ENCODE data around the gene PRKG1.

The PRKG1 gene

DNA sequence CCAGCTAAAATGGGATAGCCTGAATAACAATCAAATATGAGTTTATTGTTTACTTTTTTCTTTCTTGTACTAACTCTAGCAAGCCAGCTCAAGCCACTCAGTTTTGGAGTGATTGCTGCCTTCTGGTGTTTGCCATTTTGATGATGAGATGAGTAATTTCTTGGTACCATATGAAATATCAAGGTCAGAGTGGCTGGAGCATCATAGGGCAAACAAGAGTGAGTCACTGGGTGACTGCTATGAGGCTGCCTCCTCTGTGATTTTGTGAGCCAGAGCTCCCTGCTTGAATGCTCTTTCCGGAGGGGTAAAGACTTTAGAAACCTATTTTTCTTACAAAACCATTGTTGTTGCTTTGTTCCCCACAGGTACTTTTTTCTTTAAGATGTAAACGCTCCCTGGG is 295.6 kb downstream of the PRKG1 start:
- Histone ChIP-seq H3K9me3 (ENCODE audit: insufficient read depth, low read length, severe bottlenecking) (no peaks in the 10 kb centered on the region), H4K20me1 (ENCODE audit: insufficient read depth, low read length) (no peaks in the 10 kb centered on the region), H3K4me1 (ENCODE audit: insufficient read depth, low read length) (no peaks in the 10 kb centered on the region), H2AFZ (ENCODE audit: low read depth, low read length) (no peak overlapping the region), H3K79me2 (ENCODE audit: insufficient read depth, low read length) (no peaks in the 10 kb centered on the region), H3K9ac (ENCODE audit: low read depth, low read length) (no peak overlapping the region), H3K4me3 (ENCODE audit: low read depth in 1 of 2, low read length in 2 of 2) (no peak overlapping the region), H3K27me3 (ENCODE audit: insufficient read depth, low read length, poor library complexity) (no peaks in the 10 kb centered on the region), H3K4me2 (ENCODE audit: insufficient read depth, low read length) (no peak overlapping the region), H3K36me3 (ENCODE audit: insufficient read depth, low read length) (no peaks in the 10 kb centered on the region), H3K27ac (ENCODE audit: low read length) (no peak overlapping the region)
- no peak for DNase-seq
- ATAC-seq (ENCODE audit: insufficient read depth, low read depth), result no peak
- no peak for TF ChIP-seq EZH2 (IDR thresholded peaks at IDR 0.05; ENCODE audit: borderline replicate concordance, low read depth, low read length, severe bottlenecking)

DNA sequence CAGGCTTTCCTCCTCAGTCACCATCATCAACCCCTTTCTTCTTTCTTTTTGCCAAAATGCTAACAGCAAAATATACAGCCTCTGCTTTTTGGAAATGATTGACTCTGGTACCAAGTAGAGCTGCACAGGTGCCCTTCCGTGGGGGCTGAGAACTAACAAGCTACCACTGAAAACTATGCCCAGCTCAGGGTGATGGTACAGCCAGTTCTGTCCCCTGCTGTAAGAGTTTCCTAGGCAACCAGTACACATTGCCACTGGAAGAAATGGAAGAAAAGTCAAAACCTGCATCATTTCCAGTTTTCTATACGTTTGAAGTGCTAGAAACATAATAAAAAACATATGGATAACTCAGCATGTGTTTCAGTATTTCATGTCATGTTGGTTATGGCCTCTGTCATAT is 297.5 kb downstream of the PRKG1 start:
- H3K79me2 ChIP-seq (ENCODE audit: insufficient read depth, low read length), result no peaks in the 10 kb centered on the region
- H4K20me1 ChIP-seq (ENCODE audit: insufficient read depth, low read length), result no peaks in the 10 kb centered on the region
- no peaks in the 10 kb centered on the region for H3K9me3 ChIP-seq (ENCODE audit: insufficient read depth, low read length, severe bottlenecking)
- no peak overlapping the region for H2AFZ ChIP-seq (ENCODE audit: low read depth, low read length)
- no peak overlapping the region for H3K27ac ChIP-seq (ENCODE audit: low read length)
- no peak overlapping the region for H3K4me3 ChIP-seq (ENCODE audit: low read depth in 1 of 2, low read length in 2 of 2)
- no peaks in the 10 kb centered on the region for H3K4me1 ChIP-seq (ENCODE audit: insufficient read depth, low read length)
- no peaks in the 10 kb centered on the region for H3K27me3 ChIP-seq (ENCODE audit: insufficient read depth, low read length, poor library complexity)
- TF ChIP-seq, protein P1, sequence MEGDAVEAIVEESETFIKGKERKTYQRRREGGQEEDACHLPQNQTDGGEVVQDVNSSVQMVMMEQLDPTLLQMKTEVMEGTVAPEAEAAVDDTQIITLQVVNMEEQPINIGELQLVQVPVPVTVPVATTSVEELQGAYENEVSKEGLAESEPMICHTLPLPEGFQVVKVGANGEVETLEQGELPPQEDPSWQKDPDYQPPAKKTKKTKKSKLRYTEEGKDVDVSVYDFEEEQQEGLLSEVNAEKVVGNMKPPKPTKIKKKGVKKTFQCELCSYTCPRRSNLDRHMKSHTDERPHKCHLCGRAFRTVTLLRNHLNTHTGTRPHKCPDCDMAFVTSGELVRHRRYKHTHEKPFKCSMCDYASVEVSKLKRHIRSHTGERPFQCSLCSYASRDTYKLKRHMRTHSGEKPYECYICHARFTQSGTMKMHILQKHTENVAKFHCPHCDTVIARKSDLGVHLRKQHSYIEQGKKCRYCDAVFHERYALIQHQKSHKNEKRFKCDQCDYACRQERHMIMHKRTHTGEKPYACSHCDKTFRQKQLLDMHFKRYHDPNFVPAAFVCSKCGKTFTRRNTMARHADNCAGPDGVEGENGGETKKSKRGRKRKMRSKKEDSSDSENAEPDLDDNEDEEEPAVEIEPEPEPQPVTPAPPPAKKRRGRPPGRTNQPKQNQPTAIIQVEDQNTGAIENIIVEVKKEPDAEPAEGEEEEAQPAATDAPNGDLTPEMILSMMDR (IDR thresholded peaks at IDR 0.05; ENCODE audit: borderline replicate concordance, extremely low read depth, low read length, poor library complexity, severe bottlenecking), result no peak
- TF ChIP-seq EZH2 (IDR thresholded peaks at IDR 0.05; ENCODE audit: borderline replicate concordance, low read depth, low read length, severe bottlenecking), result no peak
- no peak for DNase-seq
- H3K4me2 ChIP-seq (ENCODE audit: insufficient read depth, low read length), result no peak overlapping the region
- no peaks in the 10 kb centered on the region for H3K36me3 ChIP-seq (ENCODE audit: insufficient read depth, low read length)
- ATAC-seq (ENCODE audit: insufficient read depth, low read depth), result no peak
- no peak overlapping the region for H3K9ac ChIP-seq (ENCODE audit: low read depth, low read length)

DNA sequence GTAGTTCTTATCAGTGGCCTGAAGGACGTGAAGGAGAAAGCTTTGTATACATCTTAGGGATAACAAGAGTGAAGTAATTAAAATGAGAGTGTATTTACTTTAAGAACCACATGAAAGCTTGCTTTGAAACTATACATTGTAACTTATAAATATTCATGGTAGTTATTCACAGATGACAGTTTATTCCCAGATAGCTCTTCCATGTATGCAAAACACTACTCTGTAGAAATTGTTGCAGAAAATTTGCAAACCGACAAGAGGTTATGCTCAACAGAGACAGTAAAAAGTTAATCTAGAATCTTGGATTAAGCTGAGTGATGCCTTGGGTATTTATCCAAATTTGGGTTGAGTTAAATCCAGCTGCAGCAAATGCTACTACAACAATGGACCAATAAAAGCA is 301.5 kb downstream of the PRKG1 start:
- H3K79me2 ChIP-seq (ENCODE audit: insufficient read depth, low read length), result no peaks in the 10 kb centered on the region
- no peak overlapping the region for H2AFZ ChIP-seq (ENCODE audit: low read depth, low read length)
- H3K4me1 ChIP-seq (ENCODE audit: insufficient read depth, low read length), result no peaks in the 10 kb centered on the region
- no peaks in the 10 kb centered on the region for H4K20me1 ChIP-seq (ENCODE audit: insufficient read depth, low read length)
- TF ChIP-seq, protein P1 (IDR thresholded peaks at IDR 0.05; ENCODE audit: borderline replicate concordance, extremely low read depth, low read length, poor library complexity, severe bottlenecking), result no peak
- no peak for TF ChIP-seq EZH2 (IDR thresholded peaks at IDR 0.05; ENCODE audit: borderline replicate concordance, low read depth, low read length, severe bottlenecking)
- no peaks in the 10 kb centered on the region for H3K36me3 ChIP-seq (ENCODE audit: insufficient read depth, low read length)
- H3K9ac ChIP-seq (ENCODE audit: low read depth, low read length), result no peak overlapping the region
- no peaks in the 10 kb centered on the region for H3K9me3 ChIP-seq (ENCODE audit: insufficient read depth, low read length, severe bottlenecking)
- H3K27ac ChIP-seq (ENCODE audit: low read length), result no peak overlapping the region
- ATAC-seq (ENCODE audit: insufficient read depth, low read depth) (no peak), DNase-seq (no peak)
- no peak overlapping the region for H3K4me2 ChIP-seq (ENCODE audit: insufficient read depth, low read length)
- H3K27me3 ChIP-seq (ENCODE audit: insufficient read depth, low read length, poor library complexity), result no peaks in the 10 kb centered on the region
- no peak overlapping the region for H3K4me3 ChIP-seq (ENCODE audit: low read depth in 1 of 2, low read length in 2 of 2)

DNA sequence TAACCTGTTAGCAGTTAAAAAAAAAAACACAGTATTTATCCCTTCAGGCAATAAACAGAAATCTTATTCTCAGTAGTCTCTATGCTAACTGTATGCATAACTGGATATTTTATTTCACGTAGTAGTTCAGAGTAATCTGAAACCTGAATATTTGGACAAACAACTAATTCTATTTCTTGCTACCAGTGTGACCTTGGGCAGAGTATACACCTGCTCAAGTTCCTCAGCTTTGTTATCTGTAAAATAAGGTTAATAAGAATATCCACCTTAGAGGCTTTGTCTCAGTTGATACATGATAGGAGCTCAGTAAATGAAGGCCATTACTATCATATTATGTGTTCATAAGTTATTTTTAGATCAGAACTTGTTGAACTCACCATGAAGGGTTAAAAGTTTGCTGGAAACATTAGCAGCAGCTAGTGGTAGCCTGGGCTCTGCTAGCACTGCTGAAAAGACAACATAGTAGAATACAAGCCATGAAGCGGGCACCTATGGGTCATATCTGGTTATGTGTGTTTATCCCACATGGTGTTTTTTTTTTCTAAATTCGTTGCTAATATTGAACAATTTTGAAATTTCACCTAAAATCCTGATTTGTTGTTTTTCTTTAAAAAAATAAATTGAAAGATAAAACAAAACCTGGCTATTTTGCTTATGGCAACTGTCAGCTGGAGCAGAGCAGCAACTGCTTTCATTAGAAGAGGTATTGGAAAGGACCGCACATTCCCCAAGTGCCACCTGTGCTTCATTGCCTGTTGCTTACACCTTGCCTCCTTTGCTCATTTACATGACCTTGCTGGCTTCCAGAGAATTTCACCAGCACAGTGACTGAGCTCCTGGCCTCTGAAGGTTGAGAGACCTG is 303.0 kb downstream of the PRKG1 start:
- no peaks in the 10 kb centered on the region for H3K27me3 ChIP-seq (ENCODE audit: insufficient read depth, low read length, poor library complexity)
- TF ChIP-seq, protein P1 (IDR thresholded peaks at IDR 0.05; ENCODE audit: borderline replicate concordance, extremely low read depth, low read length, poor library complexity, severe bottlenecking), result no peak
- no peak for TF ChIP-seq EZH2 (IDR thresholded peaks at IDR 0.05; ENCODE audit: borderline replicate concordance, low read depth, low read length, severe bottlenecking)
- DNase-seq (no peak), ATAC-seq (ENCODE audit: insufficient read depth, low read depth) (no peak)
- no peaks in the 10 kb centered on the region for H3K4me1 ChIP-seq (ENCODE audit: insufficient read depth, low read length)
- H3K4me3 ChIP-seq (ENCODE audit: low read depth in 1 of 2, low read length in 2 of 2), result no peak overlapping the region
- no peaks in the 10 kb centered on the region for H3K9me3 ChIP-seq (ENCODE audit: insufficient read depth, low read length, severe bottlenecking)
- no peak overlapping the region for H3K9ac ChIP-seq (ENCODE audit: low read depth, low read length)
- H3K4me2 ChIP-seq (ENCODE audit: insufficient read depth, low read length), result no peak overlapping the region
- H4K20me1 ChIP-seq (ENCODE audit: insufficient read depth, low read length), result no peaks in the 10 kb centered on the region
- H2AFZ ChIP-seq (ENCODE audit: low read depth, low read length), result no peak overlapping the region
- H3K27ac ChIP-seq (ENCODE audit: low read length), result no peak overlapping the region
- H3K79me2 ChIP-seq (ENCODE audit: insufficient read depth, low read length), result no peaks in the 10 kb centered on the region
- no peaks in the 10 kb centered on the region for H3K36me3 ChIP-seq (ENCODE audit: insufficient read depth, low read length)
